ENCODE measurements around the gene APOLD1. TPM values are rescaled to one million over a fixed set of nuclear protein-coding genes. Genes with fewer than 3 reads are reported as not detected.

The APOLD1 gene, protein sequence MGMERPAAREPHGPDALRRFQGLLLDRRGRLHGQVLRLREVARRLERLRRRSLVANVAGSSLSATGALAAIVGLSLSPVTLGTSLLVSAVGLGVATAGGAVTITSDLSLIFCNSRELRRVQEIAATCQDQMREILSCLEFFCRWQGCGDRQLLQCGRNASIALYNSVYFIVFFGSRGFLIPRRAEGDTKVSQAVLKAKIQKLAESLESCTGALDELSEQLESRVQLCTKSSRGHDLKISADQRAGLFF
- 2.6 and 13.7 TPM in 2 replicates for total RNA-seq

DNA sequence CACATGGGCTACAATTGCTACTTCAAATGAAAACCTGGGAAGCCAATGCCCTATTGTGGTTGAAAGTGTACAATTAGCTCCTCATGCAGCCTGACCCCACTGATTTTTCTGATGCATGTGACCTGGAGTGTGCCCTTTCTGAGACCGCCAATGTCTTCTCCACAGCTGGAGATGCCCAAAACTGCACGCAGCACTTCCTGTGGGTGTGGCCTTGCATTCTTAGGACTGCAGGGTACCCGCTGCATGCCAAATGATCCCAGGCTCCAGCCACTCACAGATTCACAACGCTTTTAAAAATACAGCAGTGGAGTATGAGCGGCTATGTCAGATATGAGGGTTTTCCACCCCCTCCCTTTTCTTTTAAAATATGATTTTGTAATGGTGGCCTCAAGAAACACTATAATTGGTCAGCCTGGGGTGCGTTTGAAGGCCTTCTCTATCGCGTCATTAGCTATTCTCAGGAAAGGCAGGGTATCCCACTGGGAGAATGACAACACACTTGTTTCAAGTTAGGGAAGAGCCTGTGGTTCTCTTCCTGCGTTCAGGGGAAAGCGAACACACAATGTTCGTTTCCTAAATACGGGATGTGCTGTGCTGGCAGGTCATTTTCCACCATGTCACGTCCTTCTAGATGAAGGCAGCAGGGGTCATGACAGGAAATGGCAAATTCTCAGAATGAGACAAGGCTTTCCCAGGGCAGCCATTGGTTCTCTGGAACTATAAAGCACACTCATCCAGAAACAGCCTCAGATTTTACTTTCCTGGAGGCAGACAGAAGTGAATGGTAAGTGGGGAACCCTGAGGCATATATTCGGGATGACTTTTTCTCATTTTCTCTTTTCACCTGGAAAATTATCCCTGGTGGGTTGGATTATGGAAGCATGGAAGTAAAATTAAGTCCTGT is at the start of gene APOLD1:
TSS of gene APOLD1 (plus strand) at position 749 of the 904 bp plus-strand sequence. CDS start at position 782, 33 bp downstream.

DNA sequence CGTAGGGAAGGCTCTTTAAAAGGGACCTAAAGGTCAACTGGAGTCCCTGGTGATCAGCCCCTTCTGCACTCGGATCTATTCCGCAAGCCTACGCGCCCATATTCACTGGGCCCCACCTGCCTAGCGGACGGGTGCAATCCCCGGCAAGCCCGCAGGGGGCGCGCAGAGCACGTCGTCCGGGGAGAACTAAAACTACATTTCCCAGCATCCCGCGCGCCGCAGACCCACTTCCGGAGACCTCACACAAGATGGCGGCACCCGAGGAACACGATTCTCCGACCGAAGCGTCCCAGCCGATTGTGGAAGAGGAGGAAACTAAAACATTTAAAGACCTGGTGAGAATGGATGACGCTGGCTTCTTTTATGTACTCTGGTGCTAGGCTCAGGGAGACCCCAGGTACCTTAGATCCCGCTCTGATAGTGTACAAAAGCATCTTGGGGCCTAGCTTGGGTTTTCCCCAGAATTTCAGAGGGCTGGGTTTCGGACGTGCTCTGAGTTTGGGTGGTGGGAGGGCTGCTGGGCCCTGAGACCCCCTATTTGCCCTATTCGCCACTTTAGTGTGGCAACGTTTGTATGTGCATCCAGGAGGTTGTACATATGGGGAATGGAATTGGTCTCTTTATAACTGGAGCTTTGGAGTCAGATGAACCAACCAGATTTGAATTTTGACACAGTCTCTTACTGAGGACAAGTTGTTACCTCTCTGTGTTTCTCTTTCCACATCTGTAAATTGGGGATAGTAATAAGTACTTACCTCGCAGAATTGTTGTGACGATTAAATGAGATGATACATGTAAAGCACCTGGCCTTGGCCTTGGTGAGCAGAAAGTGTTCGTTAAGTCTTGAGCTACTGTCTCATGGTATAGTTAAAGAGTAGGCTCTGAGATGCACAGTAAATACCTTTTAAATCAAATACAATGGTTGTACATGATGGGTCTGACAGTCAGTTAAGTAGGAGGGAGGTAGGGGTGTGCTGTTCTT is 28.0 kb downstream of the APOLD1 start, which contains the start of gene DDX47:
TSS of gene DDX47 (plus strand) at position 227 of the 982 bp plus-strand sequence. CDS start at position 249, 22 bp downstream.

Other genes starting within 250 kb of the APOLD1 start
- 9.6 and 11.8 TPM in 2 replicates for gene DUSP16, start 222.8 kb upstream of the APOLD1 start, total RNA-seq
- 49.6 and 55.6 TPM in 2 replicates for gene CREBL2, start 173.8 kb upstream of the APOLD1 start, total RNA-seq
- gene GPR19, start 89.5 kb upstream of the APOLD1 start, total RNA-seq = 0.44 TPM in 1 of 2 replicates, not detected in the other
- 42.8 and 43.5 TPM in 2 replicates for gene CDKN1B, start 68.3 kb upstream of the APOLD1 start, total RNA-seq
- gene DDX47, start 27.7 kb downstream of the APOLD1 start, total RNA-seq = 52.3 and 71.0 TPM in 2 replicates
- gene GPRC5A, start 105.9 kb downstream of the APOLD1 start, total RNA-seq = 3.1 and 10.3 TPM in 2 replicates
- gene GPRC5D, start 166.5 kb downstream of the APOLD1 start, total RNA-seq = 0.15 TPM in 1 of 2 replicates, not detected in the other
- 29.4 and 29.8 TPM in 2 replicates for gene HEBP1, start 214.6 kb downstream of the APOLD1 start, total RNA-seq

Data from smooth muscle cell of trachea (primary cell).